Mucosa of stomach (tissue), 1 donor: ENCODE data around the gene STEAP2.

Experiments used
- H3K27me3 ChIP-seq: one replicate; pipeline ENCODE4 v1.7.0; 2013; ENCODE audit warnings: mild to moderate bottlenecking, low read length; ENCODE audit not compliant: control insufficient read depth, insufficient read depth
- H3K36me3 ChIP-seq: one replicate; pipeline ENCODE4 v1.7.0; 2013; ENCODE audit warnings: low read length; ENCODE audit not compliant: control insufficient read depth, insufficient read depth
- H3K4me1 ChIP-seq: one replicate; pipeline ENCODE4 v1.7.0; 2013; ENCODE audit warnings: mild to moderate bottlenecking, low read length; ENCODE audit not compliant: control insufficient read depth, insufficient read depth
- H3K4me3 ChIP-seq: one replicate; pipeline ENCODE4 v1.7.0; 2013; ENCODE audit warnings: low read length
- H3K9ac ChIP-seq: one replicate; pipeline ENCODE4 v1.7.0; 2013; ENCODE audit warnings: mild to moderate bottlenecking, low read length, moderate library complexity
- H3K9me3 ChIP-seq: one replicate; pipeline ENCODE4 v1.7.0; 2013; ENCODE audit warnings: mild to moderate bottlenecking, low read length, moderate library complexity; ENCODE audit not compliant: control insufficient read depth
- donor health status: Pancreatic carcinoma.

The STEAP2 gene

DNA sequence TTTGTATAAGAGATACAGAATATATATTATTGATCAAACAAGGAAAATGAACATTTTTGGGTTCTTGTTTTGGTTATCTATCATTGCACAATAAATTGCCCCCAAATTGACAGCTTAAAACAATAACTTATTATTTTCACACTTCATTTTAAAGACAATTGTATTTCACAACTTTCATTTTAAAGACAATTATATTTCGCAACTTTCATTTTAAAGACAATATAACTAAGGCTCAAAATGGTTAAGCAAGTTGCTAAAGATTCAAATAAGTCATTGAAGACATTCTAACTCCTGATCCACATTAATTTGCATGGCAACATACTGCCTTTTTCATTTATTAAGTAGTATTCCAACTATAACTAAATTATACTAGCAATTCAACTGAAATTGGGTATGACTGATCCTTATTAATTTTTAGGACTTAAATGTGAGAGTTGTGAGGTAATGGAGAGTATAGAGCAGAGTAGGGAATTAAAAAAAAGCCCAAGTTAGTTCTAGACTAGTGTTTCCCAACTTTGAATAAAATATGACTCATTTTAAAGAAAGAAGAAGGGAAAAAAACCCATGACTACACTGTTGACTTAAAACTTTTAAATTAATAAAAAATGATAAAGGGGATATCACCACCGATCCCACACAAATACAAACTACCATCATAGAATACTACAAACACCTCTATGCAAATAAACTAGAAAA lies 9.9 kb upstream of the STEAP2 start:
- Histone ChIP-seq H3K27me3 (no peaks in the 10 kb centered on the region), H3K9me3 (no peaks in the 10 kb centered on the region), H3K4me1 (no peaks in the 10 kb centered on the region), H3K4me3 (no peak overlapping the region), H3K9ac (no peak overlapping the region), H3K36me3 (no peaks in the 10 kb centered on the region)

DNA sequence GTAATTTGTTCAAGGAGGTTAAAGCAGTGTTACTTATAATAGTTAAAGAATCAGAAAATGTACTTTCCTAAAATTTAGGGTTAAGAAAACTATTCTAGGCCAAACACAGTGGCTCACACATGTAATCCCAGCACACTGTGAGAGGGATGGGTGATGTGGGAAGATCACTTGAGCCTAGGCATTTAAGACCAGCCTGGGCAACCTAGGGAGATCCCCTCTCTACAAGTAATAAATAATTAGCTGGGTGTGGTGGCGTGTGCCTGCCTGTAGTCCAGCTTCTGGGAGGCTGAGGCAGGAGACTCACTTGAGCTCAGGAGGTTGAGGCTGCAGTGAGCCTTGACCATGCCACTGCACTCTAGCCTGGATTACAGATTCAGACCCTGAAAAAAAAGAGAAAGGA lies 3.6 kb upstream of the STEAP2 start:
- Histone ChIP-seq H3K36me3 (no peaks in the 10 kb centered on the region), H3K9me3 (no peaks in the 10 kb centered on the region)

GRCh38 chr7:90209776-90210175 lies 1.8 kb upstream of the STEAP2 start:
- H3K9me3 ChIP-seq, result no peaks in the 10 kb centered on the region
- H3K4me3 ChIP-seq, result no peak overlapping the region
- peaks cover 16% of the 10 kb centered on the region for H3K4me1 ChIP-seq
- no peaks in the 10 kb centered on the region for H3K27me3 ChIP-seq
- H3K36me3 ChIP-seq, result no peaks in the 10 kb centered on the region
- H3K9ac ChIP-seq, result no peak overlapping the region

More for the DNA sequence above, 3.6 kb upstream of the STEAP2 start:
- peaks cover 8% of the 10 kb centered on the region for H3K4me1 ChIP-seq
- no peak overlapping the region for H3K4me3 ChIP-seq
- H3K9ac ChIP-seq, result no peak overlapping the region
- no peaks in the 10 kb centered on the region for H3K27me3 ChIP-seq

DNA sequence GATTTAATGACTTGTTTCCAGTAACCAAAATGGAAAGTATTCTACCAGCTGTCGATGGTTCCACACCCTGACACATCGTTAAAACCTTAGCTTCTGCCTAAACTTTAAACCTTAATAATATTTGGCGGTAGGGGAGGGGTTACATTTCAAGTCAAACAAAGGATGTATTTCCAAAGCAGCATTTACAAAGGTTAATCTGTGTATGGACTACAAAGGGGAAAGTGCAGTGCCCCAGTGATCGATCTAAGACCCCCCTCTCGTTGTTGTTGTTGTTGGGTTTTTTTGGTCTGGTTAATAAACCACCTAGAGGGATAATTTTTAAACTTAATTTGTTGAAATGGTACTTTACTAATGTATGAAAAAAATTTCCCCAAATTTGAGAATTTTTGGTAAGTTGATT lies 1.1 kb upstream of the STEAP2 start:
- Histone ChIP-seq H3K36me3 (no peaks in the 10 kb centered on the region), H3K27me3 (no peaks in the 10 kb centered on the region), H3K9me3 (no peaks in the 10 kb centered on the region), H3K4me3 (peak overlapping the region; percentile 75), H3K4me1 (peaks cover 16% of the 10 kb centered on the region), H3K9ac (peak overlapping the region; percentile 100)

DNA sequence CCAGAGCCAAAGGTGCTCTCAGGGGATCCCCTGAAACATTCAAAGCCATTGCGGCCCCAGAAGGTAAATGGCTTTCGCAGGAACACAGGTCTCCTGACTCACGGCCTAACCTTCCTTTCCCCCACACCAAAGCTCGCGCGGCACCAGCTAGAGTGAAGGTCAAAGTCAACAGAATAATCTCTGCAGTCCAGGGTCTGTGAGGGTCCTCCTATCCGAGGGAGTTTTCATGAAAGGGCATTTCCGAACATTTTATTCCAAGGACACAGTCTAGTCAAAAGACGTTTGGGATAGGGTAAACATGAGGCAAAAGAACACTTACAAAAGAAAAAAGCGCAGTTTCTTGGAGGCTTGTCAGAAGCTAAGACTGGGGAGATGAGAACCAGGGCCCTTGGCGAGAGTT lies 559 bp upstream of the STEAP2 start:
- Histone ChIP-seq H3K4me1 (peaks cover 16% of the 10 kb centered on the region), H3K27me3 (no peaks in the 10 kb centered on the region), H3K36me3 (no peaks in the 10 kb centered on the region), H3K9ac (peak overlapping the region; percentile 100), H3K4me3 (peak overlapping the region; percentile 75), H3K9me3 (no peaks in the 10 kb centered on the region)

- no peaks in the 10 kb centered on the region for H3K27me3 ChIP-seq
- H3K4me1 ChIP-seq, result peaks cover 16% of the 10 kb centered on the region
- H3K9ac ChIP-seq, result peak overlapping the region; percentile 100
- no peaks in the 10 kb centered on the region for H3K9me3 ChIP-seq
- H3K36me3 ChIP-seq, result no peaks in the 10 kb centered on the region
- peak overlapping the region; percentile 62 for H3K4me3 ChIP-seq
Measured at GRCh38 chr7:90212149-90212495, 582 bp downstream of the STEAP2 start.

- Histone ChIP-seq H3K27me3 (no peaks in the 10 kb centered on the region), H3K4me3 (no peak overlapping the region), H3K9ac (peak overlapping the region; percentile 100), H3K36me3 (no peaks in the 10 kb centered on the region), H3K4me1 (peaks cover 16% of the 10 kb centered on the region), H3K9me3 (no peaks in the 10 kb centered on the region)
Measured at GRCh38 chr7:90213521-90213920, 2.0 kb downstream of the STEAP2 start.

DNA sequence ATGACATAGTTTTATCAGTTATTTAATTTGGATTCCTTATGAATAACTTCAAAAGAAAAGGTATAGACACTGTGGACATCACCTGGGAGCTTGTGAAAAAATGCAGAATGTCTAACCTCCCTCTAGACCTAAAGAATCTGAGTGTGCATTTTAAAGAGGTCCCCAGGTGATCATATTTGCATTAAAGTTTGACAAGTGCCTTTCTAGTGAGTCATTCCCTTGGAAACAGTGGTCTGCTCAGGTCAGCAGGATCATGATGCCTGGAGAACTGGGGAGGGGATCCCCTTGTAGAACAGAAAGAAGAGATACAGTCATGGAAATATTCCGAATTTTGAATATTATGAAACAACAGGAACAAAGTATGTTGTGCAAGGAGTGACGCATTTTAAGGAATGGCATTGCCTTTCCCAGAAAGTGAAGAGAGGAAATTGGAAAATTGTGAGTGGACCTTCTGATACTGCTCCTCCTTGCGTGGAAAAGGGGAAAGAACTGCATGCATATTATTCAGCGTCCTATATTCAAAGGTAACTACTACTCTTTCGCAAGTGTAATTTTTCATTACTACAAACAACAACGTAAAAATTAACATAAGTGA lies 4.6 kb downstream of the STEAP2 start:
- H3K4me1 ChIP-seq, result peaks cover 8% of the 10 kb centered on the region
- H3K9me3 ChIP-seq, result no peaks in the 10 kb centered on the region
- H3K36me3 ChIP-seq, result no peaks in the 10 kb centered on the region
- H3K27me3 ChIP-seq, result no peaks in the 10 kb centered on the region
- H3K4me3 ChIP-seq, result no peak overlapping the region
- H3K9ac ChIP-seq, result no peak overlapping the region

- Histone ChIP-seq H3K36me3 (no peaks in the 10 kb centered on the region), H3K9me3 (no peaks in the 10 kb centered on the region), H3K4me1 (peaks cover 8% of the 10 kb centered on the region), H3K9ac (no peak overlapping the region), H3K27me3 (no peaks in the 10 kb centered on the region), H3K4me3 (no peak overlapping the region)
Measured at GRCh38 chr7:90216771-90217170, 5.2 kb downstream of the STEAP2 start.

DNA sequence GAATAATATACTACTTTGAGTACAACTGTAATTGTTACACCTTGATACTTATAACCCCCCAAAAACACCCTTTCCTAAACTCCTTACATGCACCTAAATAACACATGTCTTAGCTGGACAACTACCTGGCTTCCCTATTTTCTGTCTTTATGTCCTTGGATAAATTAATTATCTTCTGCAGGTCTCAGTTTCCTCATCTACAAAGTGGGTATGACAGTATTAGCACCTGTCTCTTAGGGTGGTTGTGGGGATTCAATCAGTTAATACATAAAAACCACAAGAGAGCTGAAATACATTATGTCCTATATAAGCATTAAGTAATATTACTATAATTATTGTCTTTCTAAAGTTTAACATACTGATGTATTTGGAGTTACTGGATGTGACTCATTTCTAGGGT lies 10.8 kb downstream of the STEAP2 start:
- H3K9ac ChIP-seq, result no peak overlapping the region
- no peaks in the 10 kb centered on the region for H3K9me3 ChIP-seq
- no peaks in the 10 kb centered on the region for H3K27me3 ChIP-seq
- no peaks in the 10 kb centered on the region for H3K36me3 ChIP-seq
- no peak overlapping the region for H3K4me3 ChIP-seq
- no peaks in the 10 kb centered on the region for H3K4me1 ChIP-seq

- Histone ChIP-seq H3K9me3 (no peaks in the 10 kb centered on the region), H3K9ac (no peak overlapping the region), H3K27me3 (no peaks in the 10 kb centered on the region), H3K36me3 (no peaks in the 10 kb centered on the region), H3K4me1 (no peaks in the 10 kb centered on the region), H3K4me3 (no peak overlapping the region)
Measured at GRCh38 chr7:90222811-90223725, 11.5 kb downstream of the STEAP2 start.

DNA sequence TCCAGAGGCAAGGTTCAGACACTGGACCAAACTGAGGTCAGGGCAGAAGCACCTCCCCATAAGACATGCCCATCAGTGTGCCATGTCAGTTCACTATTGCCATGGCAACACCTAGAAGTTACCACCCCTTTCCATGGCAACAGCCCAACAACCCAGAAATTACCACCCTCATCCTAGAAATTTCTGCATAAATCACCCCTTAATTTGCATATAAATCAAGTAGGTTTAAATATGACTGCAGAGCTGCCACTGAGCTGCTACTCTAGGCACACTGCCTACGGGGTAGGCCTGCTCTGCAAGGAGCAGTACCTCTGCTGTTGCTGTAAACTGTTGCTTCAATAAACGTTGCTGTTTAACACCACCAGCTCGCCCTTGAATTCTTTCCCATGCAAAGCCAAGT lies 12.7 kb downstream of the STEAP2 start:
- Histone ChIP-seq H3K4me1 (peaks cover 8% of the 10 kb centered on the region), H3K9ac (no peak overlapping the region), H3K9me3 (no peaks in the 10 kb centered on the region)

More for the DNA sequence above, 12.7 kb downstream of the STEAP2 start:
- Histone ChIP-seq H3K27me3 (no peaks in the 10 kb centered on the region), H3K4me3 (no peak overlapping the region), H3K36me3 (no peaks in the 10 kb centered on the region)
